Iris pigment epithelial cell (primary cell): ENCODE data around the gene PSMB9.
A peak's percentile ranks its signal among the peaks of the same experiment; 100 is the strongest.

Experiments
- DNase-seq: peaks from one replicate; pipeline ENCODE4 v3.0.0-alpha.2; 2011; ENCODE audit warnings: low read depth

The PSMB9 gene

DNA sequence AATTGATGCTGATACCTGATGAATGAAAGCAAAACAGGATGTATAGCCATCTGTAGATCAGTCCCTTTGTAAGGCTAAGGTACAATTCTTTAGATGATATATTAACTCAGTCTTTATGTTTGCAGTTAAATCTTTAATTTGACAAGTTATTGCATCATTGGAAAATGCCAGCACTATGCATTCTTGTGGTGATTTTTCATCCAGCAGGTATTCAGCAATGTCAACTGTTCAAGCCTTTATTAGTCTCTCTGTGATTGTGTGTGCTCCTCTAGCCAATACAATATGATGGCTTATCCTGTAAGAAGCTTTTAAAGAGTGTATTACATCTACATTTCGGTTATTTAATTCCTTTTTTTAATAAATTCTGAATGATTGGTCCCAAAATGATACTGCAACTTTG lies 52.5 kb downstream of the PSMB9 start:
- peak; percentile 82 for DNase-seq

DNA sequence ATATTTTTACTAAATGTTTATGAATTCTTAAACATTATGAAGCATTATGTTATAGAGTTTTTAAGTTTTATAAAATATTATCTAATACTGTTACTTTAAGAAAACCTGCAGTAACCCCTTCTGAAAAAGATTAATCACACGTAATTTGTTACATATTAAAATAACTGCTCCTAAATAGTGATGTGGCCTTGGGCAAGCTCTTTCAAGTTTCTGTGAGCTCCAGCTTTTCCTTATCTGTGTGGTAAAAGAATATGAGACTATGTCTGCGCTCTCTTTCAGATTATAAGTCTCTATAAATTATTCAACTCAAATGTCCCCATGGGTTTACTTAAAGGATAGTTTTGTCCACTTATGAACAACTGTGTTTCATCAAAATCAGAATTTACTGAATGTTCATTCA lies 54.9 kb downstream of the PSMB9 start:
- no peak for DNase-seq
